ENCODE data around the gene FSIP1.

FSIP1 gene

GRCh38 chr15:39582286-39582976, 200.2 kb downstream of the FSIP1 start:
- no peak for DNase-seq (ENCODE audit: low spot score)

DNA sequence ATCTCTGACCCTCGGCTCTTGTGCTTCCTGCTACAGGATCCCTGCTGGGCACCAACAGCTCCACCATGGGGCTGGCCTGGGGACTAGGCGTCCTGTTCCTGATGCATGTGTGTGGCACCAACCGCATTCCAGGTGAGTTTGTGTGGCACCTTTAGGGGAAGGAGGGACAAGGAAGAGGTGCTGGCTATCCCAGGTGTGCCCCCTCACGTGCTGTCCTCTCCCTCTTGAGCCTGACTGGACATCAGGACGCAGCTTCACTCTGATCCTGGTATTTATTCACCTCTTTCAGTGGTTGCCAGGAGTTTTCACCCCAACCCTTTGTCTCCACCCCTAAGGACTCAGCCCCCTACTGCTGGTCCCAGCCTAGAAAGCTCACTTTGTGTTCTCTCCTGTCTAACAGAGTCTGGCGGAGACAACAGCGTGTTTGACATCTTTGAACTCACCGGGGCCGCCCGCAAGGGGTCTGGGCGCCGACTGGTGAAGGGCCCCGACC, 200.8 kb downstream of the FSIP1 start:
- DNase-seq (ENCODE audit: low spot score) = no peak

- DNase-seq (ENCODE audit: low spot score) = no peak
Measured at GRCh38 chr15:39581242-39581792, 201.3 kb downstream of the FSIP1 start.

DNA sequence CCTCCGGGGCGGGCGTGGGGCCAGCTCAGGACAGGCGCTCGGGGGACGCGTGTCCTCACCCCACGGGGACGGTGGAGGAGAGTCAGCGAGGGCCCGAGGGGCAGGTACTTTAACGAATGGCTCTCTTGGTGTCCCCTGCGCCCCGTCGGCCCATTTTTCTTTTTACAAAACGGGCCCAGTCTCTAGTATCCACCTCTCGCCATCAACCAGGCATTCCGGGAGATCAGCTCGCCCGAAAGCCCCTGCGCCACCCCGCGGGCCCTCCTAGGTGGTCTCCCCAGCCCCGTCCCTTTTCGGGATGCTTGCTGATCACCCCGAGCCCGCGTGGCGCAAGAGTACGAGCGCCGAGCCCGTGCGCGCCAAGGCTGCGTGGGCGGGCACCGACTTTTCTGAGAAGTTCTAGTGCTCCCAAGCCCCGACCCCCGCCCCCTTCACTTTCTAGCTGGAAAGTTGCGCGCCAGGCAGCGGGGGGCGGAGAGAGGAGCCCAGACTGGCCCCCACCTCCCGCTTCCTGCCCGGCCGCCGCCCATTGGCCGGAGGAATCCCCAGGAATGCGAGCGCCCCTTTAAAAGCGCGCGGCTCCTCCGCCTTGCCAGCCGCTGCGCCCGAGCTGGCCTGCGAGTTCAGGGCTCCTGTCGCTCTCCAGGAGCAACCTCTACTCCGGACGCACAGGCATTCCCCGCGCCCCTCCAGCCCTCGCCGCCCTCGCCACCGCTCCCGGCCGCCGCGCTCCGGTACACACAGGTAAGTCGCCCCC, 202.0 kb downstream of the FSIP1 start, which contains the start of gene THBS1:
Gene THBS1 (plus strand): TSS at position 595 of the 757 bp plus-strand sequence. CDS start 779 bp downstream, outside the sequence.
- no peak for DNase-seq (ENCODE audit: low spot score)

DNA sequence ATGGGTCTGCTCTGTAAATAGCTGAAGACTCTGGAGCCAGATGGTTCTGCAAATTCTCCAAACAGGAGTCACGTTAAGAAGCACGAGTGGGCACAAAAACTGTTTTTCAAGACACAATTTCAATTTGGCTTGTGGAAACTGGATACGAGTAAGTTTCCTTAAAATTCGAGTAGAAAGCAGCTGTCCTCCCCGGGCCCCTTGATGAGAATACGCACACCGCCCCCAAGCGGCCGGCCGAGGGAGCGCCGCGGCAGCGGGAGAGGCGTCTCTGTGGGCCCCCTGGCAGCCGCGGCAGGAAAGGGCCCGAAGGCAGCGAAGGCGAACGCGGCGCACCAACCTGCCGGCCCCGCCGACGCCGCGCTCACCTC, 202.5 kb downstream of the FSIP1 start:
- peak; percentile 81 for DNase-seq (ENCODE audit: low spot score)

DNA sequence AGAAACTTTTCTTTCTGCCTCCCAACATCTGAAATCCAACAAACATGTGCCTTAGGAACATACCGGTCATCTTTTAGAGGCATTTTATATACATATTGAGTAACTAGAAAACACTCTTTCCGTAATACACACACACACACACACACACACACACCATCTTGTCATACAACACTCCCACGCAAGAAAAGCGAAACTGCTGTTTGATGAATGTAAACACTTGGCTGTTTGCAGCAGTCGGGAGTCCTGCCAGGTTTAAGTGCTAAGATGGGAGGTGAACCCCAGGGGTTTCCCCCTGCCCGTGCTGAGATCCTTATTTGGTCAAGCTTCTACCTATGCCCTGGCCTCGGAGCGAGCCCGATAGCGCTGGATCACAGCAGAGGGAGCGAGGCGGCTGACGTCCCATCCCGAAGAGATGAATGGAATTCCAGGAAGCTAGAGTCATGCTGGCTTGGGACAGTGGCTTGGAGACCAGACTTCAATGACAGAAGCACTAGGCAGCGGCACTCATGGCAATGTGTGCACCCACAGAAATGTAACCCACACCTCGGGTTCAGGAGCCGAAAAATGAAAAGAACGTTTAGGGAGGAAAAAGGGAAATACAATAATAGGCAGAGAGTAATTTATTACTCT, 203.0 kb downstream of the FSIP1 start:
- DNase-seq (ENCODE audit: low spot score) = no peak

DNA sequence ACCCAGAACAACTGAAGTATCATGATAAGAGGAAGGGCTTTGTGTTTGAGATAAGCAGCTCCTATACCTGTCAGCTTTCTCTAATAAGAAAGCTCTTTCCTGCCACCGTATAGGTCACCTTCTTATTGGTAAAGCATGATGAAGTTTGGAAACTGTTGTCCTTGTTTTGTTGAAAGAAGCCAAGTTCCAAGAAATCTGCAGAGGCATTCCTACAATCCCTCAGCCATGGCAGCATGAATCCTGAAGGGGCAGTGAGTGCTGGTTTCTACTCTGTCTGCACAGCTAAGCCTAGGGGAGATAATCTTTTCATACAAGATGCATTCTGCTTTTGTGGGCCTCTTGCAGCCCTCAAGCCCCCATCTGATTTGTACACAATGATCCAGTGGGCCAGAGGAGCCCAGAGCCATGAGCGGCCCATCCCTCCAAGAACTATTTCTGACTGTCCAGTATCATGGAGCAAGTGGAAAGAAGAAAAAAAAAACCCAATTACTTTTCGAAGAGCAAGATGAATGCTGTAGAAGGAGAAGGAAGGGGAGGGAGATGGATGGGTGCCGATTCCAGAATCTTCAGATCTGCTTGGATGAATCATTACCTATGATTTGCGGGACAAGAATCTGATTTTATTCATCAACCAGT, 203.7 kb downstream of the FSIP1 start:
- no peak for DNase-seq (ENCODE audit: low spot score)

DNA sequence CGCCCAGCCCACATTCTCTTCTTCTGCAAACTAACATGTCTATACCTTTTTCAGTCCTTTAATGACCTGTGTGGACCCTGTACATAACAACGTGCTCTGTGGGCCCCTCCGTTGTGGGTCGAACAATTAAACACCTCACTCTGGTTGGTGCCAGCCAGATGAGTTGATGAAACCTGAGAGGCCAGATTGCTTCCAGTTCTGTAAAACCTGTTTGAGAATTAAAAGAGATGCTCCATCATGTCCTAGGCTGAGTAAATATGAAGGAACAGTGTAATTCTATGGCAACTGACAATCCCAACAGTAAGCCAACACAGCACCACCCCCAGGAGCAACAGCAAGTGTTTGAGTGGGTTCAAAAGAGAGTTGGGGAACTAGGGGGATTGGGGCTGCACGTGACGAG, 207.5 kb downstream of the FSIP1 start:
- no peak for DNase-seq (ENCODE audit: low spot score)

GRCh38 chr15:39574427-39574826, 208.2 kb downstream of the FSIP1 start:
- DNase-seq (ENCODE audit: low spot score) = no peak

DNA sequence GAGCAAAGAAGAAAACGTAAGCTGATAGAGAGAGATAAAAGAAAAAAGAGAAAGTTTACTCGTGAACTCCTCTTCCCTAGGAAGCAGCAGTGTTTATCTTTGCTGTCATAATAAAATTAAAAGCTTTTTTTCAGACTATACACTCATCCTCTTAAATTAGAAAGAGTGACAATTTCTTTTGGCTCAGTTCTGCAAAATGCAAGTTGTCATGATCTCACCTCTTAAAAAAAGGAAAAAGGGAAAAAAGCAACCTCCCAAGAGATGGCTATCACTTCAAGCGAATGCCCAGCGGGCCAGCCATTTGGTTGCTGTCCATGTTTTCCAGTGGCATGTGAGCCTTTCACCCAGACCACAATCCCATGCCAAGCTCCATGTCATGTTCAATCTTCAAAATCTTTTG, 208.8 kb downstream of the FSIP1 start:
- DNase-seq (ENCODE audit: low spot score) = no peak

DNA sequence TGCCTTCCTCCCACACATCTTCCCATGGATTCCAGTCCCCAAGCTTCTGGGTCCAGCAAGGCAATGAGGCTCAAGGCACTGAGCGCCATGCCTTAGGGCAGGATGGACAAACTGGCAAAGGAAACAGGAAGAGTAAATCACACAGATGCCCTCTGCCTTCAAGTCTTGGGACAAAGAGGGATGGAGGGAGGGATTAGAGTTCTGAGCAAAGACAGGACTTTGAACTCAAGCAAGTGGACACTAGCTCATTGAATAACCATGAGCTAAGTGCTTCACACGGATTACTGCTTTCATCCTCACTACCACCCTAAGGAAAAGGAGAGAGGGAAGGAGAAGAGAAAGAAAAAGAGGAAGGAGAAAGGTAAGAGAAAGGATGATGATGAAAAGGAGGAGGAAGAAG, 209.4 kb downstream of the FSIP1 start:
- no peak for DNase-seq (ENCODE audit: low spot score)

- no peak for DNase-seq (ENCODE audit: low spot score)
Measured at GRCh38 chr15:39565851-39566250, 216.8 kb downstream of the FSIP1 start.

DNA sequence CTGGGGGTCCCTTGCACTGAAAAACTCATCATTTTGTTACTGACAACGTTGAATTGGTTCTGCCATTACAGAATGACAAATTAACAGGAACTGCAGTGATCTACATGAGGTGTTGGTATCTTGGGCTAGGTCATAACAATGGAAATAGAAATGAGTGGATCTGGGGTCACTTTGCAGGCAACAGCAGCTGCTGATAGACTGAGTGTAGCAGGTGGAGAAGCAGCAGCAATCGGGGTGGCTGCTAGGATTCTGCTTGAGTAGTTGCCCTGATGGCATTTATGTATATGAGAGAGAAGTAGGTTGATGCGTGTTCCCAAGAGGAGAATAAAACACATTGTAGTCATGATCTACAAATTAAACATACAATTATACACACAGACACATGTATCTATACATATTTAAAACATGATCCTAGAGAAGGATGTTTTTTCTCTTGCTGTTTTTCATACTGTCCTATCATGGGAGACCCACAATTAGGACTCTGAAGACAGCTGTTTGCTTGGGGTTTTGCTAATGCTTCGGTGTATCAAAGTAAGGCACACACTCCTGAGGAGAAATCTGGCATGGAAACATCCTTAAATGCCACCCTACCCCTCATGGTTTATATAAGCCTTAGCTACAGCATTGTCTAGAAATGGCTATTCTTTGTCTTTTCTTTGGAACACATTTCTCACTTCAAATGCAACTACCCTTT, 217.5 kb downstream of the FSIP1 start:
- DNase-seq (ENCODE audit: low spot score) = no peak

DNA sequence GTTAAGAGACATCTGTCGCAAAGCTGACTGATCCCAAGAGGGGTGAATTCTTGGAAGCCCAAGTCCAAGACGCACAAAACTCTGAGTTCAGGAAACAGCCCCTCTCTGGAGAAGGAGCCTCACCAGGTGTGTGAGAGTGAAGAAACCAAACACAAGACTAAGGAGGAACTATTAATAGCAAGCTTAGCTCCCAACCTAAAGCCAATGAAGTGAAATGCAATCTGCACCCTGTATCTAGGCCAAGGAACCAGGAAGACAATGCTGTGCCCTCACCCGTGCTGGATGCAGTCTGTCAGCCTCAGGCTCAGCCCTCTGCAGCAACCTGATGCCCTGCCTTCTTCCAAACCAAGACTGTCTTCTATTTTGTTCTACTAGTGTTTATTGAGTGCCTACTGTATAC, 224.2 kb downstream of the FSIP1 start:
- DNase-seq (ENCODE audit: low spot score) = no peak

DNA sequence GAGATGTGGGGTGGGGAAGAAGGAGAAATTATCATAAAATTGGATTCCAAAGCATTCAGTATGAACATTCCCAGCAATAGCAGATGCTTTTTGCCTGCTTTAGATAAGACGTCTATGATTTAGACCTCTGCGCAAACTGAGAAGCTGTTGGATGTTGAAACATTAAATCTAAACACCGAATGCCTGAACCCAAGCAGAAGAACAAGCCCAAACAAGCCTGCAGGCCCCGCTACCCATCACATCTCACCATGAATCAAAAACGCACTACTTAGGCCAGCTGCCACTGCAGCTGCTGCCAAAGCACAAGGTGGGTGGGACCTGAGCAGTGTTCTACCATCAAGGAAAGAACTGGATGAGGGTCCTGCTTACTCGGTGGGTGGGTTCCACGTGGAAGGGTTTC, 226.2 kb downstream of the FSIP1 start:
- no peak for DNase-seq (ENCODE audit: low spot score)

DNA sequence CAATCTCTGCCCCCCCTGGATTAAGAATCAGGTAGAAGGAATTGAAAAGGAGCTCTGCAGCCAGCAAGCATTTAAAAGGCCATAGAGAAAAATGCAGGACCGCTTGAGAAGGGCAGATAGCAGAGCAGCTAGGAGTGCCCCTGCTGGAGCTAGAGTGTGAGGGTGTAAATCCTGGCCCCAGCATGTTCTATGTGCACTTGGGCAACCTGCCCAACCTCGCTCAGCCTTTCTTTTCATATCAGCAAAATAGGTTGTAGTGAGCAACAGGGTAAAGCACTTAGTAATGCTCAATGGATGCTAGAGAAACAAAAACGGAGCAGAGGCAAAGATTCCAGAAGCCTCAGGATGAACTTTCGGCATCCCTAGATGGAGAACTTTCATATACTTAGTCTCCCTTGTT, 226.8 kb downstream of the FSIP1 start:
- DNase-seq (ENCODE audit: low spot score) = no peak

GRCh38 chr15:39554746-39555387, 227.8 kb downstream of the FSIP1 start:
- DNase-seq (ENCODE audit: low spot score) = no peak

DNA sequence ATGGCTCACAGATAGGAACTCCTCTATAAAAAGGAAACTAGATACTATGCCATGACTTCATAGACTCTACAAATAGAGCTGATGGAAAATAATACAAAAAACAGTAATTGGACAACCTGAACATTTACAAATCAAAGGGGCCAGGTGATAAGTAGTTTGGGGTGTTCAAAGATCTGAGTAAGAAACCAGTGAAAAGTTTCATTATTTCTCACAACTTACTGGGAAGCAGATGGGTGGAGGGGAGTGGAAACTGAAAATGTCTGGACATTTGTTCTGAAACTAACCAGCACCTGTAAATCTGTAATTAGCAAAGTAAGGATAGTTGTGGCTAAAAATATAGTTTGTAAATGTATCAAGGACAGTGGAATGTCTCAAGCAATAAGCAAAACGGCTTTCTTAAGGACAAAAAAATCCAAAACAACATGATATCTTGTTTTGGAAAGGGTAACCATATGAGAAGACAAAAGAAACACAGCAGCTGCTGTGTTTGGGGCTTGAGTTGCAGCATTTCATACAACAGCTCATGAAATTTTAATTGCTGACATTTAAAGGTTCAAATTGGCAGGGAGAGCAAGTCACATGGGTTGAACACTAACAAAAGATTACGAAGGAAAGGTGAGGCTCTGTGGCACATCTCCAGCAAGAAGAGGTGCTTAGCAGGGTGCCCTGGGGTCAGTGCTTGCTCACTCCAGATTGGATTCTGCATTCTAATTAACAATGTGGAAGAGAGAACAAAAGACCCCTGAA, 228.5 kb downstream of the FSIP1 start:
- DNase-seq (ENCODE audit: low spot score) = no peak

DNA sequence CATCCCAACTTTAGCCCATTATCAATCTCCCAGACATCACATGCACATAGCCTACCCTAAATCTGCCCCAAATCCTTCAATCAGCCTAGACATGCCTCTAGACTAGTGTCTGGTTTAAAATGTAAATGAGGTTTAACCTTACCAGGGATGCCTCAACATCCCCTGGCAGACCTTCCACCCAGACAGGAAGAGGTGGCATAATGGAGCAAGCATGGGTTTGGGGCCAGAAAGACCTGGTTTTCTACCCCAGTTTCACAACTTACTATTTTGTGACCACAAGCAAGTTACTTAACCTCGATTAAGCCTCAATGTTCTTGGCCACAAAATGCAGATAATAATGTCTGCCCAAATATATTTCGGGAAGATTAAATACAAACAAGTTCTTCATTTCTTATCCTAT, 230.1 kb downstream of the FSIP1 start:
- no peak for DNase-seq (ENCODE audit: low spot score)

DNA sequence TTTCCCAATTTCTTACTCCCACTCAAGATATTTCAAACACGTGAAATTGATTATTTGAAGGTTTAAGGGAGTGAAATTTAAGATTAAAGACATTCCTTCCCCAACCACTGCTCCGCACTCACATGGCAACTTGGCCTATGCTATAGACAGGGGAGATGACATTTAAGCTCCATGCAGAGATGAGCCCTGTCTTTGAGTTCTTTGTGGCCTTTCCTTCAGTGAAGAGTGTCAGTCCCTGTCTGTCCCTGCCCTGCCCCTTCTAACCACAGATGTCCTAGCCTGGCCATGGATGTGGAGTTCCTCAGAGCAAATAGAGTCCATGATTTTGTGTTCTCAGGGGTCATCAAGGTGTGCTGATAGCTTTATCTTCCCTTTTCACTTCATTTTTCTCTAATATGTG, 231.2 kb downstream of the FSIP1 start:
- DNase-seq (ENCODE audit: low spot score) = no peak

All from germinal center (tissue), 1 donor.